GM12892 (cell line): ENCODE measurements around the gene CRAMP1.
A peak's percentile ranks its signal among the peaks of the same experiment; 100 is the strongest.
"Not testable (repeated sequence)": the region's sequence is repeated elsewhere in the genome, so short reads cannot be mapped to it uniquely, and the experiment has no call there.

ENCODE experiments used
- DNase-seq: peaks from one replicate; pipeline ENCODE4 v3.0.0; 2011; ENCODE audit not compliant: insufficient read length
- FAIRE-seq: peaks from 2 replicates; lab custom pipeline; 2011; peaks lifted over from hg19 to GRCh38; lab: Jason Lieb, UNC
- POLR2A ChIP-seq: IDR thresholded peaks from 2 replicates; pipeline ENCODE4 v1.6.1; 2011; ENCODE audit warnings: low read depth, low read length, control low read depth
- POLR2AphosphoS5 ChIP-seq: IDR thresholded peaks from 2 replicates; pipeline ENCODE4 v1.6.1; 2011; ENCODE audit warnings: low read depth, low read length, control low read depth
- TAF1 ChIP-seq: IDR thresholded peaks from 2 replicates; pipeline ENCODE4 v1.6.1; 2011; ENCODE audit warnings: low read depth, mild to moderate bottlenecking, control low read depth, low read length, borderline replicate concordance

CRAMP1 gene

DNA sequence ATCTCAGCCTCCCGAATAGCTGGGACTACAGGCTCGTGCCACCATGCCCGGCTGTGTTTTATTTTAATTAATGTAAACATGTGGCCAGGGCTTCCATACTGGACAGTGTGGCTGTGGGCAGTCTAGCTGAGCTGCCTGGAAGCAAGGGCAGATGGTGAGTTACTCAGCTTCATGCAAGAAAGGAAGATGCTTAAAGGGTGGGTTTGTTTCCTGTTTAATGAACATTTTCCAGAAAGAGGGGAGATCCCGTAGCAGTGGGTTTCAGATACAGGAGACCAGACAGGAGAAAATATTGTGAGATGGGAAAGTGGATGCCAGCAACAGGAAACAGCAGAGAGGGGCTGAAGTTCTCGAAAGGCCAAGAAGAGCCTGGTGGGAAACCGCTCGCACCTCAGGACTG lies 101.2 kb downstream of the CRAMP1 start:
- DNase-seq (no peak), FAIRE-seq (no peak)
- TF ChIP-seq POLR2AphosphoS5 (no peak), POLR2A (no peak), TAF1 (no peak)

DNA sequence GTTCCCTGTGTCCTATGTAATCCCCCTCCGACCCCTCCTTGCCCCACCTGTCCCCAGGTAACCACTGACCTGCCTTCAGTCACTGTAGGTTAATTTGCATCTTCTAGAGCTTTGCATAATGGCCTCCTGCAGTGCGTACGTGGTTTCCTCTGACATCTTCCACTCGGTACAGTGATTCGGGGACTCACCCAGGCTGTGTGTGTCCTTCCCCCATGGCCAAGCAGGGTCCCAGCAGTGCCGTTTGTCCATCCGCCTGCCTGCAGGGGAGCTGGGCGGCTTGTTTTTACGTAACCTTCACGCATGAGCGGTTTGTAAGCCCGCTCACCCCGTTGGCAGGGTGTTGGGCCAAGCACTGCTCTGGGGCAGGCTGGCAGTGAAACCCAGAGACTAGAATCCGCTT lies 101.8 kb downstream of the CRAMP1 start:
- DNase-seq (no peak), FAIRE-seq (peak; percentile 91)
- TF ChIP-seq POLR2AphosphoS5 (0 out of 2 replicates have a peak, but pooled peaks have one; percentile 51), POLR2A (peak; percentile 64; the same call in 1 of the 2 replicates), TAF1 (no peak)

DNA sequence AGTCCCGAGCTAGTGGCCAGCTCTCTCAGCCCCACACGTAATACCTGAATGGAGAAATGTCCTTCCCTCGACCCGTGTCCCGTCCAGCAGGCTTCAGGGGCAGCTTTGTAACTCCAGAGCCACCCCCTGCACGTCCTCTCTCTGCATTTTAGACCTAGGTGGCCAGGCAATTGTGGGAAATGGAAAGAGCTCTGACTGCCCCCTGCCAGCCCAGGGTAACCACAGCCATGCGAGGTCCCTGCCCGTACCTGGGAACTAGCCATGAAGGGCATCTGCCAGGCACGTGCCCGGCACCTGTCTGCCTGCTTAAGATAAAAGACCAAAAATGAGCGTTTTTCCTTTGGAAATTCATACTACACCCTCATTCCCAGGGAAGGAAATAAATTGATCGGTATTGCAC lies 103.1 kb downstream of the CRAMP1 start:
- FAIRE-seq = no peak
- TF ChIP-seq TAF1 = no peak
- TF ChIP-seq POLR2AphosphoS5 = no peak
- TF ChIP-seq POLR2A = no peak

DNA sequence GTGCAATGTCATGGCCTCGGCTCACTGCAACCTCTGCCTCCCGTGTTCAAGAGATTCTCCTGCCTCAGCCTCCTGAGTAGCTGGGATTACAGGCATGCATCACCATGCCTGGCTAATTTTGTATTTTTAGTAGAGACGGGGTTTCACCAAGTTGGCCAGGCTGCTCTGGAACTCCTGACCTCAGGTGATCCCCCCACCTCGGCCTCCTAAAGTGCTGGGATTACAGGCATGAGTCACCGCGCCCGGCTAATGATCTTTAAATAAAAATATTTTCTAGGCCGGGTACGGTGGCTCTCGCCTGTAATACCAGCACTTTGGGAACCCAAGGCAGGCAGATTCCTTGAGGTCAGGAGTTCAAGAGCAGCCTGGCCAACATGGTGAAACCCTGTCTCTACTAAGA lies 106.1 kb downstream of the CRAMP1 start:
- not testable (repeated sequence) for FAIRE-seq, DNase-seq

More for the DNA sequence above, 103.1 kb downstream of the CRAMP1 start:
- no peak for DNase-seq

DNA sequence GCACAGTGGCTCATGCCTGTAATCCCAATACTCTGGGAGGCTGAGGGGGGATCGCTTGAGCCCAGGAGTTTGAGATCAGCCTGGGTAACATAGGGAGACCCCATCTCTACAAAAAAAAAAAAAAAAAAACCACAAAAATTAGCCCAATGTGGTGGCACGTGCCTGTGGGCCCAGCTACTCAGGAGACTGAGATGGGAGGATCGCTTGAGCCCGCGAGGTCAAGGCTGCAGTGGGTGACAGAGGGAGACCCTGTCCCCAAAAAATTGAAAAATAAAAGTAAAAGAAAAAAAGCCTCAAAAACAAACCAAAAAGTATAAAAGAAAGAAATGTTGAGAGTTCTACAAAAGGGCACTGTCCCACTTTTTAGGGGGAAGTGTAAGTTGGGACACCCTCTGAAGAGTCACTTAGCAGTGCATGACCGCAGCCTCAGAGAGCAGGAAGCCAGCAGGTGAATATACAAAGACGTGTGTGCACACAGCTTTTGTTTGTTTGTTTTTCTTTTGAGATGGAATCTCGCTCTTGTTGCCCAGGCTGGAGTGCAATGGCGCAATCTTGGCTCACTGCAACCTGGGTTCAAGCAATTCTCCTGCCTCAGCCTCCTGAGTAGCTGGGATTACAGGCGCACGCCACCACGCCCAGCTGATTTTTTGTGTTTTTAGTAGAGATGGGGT lies 107.5 kb downstream of the CRAMP1 start:
- FAIRE-seq, DNase-seq: not testable (repeated sequence)

DNA sequence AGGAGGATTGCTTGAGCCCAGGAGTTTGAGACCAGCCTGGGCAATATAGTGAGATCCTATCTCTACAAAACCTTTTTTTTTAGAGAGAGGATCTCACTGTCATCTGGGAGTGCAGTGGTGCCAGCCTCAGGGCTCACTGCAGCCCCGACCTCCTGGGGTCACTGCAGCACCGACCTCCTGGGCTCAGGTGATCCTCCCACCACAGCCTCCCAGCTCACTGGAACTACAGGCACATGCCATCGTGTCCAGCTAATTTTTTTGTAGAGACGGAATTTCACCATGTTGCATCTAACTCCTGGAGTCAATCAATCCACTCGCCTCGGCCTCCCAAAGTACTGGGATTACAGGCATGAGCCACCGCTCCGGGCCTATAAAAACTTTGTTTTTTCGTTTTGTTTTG lies 109.2 kb downstream of the CRAMP1 start:
- FAIRE-seq (no peak), DNase-seq (no peak)
- TF ChIP-seq POLR2AphosphoS5 (no peak), POLR2A (no peak), TAF1 (no peak)

DNA sequence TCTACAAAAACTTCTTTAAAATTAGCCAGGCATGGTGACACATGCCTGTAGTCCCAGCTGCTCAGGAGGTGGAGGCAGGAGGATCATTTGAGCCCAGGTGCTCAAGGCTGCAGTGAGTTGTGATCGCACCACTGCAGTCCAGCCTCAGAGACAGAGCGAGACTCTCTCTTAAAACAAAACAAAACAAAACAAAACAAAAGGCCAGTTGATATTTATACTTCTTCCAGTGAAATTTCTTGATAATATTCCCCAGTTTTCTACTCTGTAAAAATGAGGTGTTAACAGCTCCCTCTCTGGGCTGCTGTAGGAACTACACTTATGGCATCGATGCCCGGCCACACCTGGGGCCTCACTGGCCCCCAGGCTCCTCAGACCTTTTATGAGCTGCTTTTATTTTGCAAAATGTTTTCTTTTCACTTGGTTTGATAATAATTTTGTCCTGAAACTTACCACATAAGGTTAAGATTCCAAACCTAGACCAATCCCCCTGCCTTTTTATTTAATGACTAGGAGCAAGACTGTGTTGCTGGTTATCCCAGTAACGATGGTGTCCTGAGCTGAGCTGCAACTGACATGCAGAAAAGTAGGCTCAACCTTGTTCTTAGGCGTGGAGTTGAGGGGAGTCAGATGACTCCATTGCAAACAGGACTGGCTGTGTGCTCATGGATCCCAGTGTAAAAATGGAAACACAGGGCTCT lies 111.4 kb downstream of the CRAMP1 start:
- DNase-seq (no peak), FAIRE-seq (no peak)
- TF ChIP-seq TAF1 (no peak), POLR2A (no peak), POLR2AphosphoS5 (no peak)

DNA sequence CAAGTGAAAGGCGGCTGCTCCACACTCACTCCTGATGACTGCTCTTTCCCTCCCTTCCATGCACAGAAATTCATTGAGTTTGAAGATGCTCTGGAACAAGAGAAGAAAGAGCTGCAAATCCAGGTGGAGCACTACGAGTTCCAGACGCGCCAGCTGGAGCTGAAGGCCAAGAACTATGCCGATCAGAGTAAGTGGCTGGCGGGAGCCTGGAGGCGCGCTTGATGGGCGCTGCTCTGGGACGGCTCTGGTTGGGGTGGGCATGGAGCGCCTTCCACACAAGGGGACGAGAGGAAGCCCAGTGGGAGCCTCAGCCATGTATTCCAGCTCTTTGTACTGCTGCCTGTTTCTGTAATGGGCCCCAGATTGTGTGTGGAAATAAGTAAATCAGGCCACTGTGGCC lies 112.3 kb downstream of the CRAMP1 start:
- FAIRE-seq (no peak), DNase-seq (no peak)
- no peak for TF ChIP-seq POLR2AphosphoS5
- no peak for TF ChIP-seq POLR2A
- TF ChIP-seq TAF1 = no peak

DNA sequence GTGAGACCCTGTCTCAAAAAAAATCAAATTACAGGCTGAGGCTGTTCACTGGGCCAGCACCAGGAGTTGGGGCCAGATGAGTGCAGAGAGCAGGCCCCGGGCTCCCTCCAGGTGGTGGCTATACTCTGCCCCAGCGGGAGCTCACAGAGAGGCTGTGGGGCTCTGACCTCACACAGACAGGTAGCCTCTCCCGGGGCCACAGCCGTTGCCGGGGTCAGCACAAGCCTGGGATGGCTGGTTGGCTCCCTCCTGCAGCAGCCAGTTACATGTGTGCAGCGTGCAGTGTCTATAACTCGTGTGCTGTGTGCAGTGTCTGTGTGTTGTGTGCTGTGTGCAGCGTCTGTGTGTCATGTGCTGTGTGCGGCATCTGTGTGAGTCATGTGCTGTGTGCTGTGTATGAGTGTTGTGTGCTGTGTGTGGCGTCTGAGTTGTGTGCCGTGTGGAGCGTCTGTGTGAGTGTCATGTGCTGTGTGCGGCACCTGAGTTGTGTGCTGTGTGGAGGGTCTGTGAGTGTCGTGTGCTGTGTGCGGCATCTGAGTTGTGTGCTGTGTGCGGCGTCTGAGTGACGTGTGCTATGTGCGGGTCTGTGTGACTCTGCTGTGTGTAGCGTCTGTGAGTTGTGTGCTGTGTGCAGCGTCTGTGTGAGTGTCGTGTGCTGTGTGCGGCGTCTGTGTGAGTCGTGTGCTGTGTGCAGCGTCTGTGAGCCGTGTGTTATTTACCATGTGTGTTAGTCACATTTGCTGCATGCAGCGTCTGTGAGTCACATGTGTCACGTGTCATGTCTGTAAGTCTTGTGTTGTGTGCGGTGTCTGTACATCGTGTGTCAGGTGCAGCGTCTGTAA lies 114.7 kb downstream of the CRAMP1 start:
- DNase-seq = no peak
- TF ChIP-seq POLR2A (no peak), TAF1 (no peak), POLR2AphosphoS5 (no peak)
- no peak for FAIRE-seq
